Spleen (tissue), 11 donors: Measurements from ENCODE around the gene EPM2A. TPM values are rescaled to one million over a fixed set of nuclear protein-coding genes. Genes with fewer than 3 reads are reported as not detected.
"Not testable (repeated sequence)": the region's sequence is repeated elsewhere in the genome, so short reads cannot be mapped to it uniquely, and the experiment has no call there.

Experiments
- DNase-seq: peaks from one replicate; pipeline ENCODE4 v3.0.0-alpha.2; 2020
- H3K27ac ChIP-seq, 8 donors: fragments of 200-600 bp; sonication (generic) in 7 of 8; 1 replicate in 4 of 8; 2 replicates in 4 of 8; pipeline versions ENCODE4 v1.5.0 to v1.8.0; 2016 to 2021; ENCODE audit warnings: inconsistent platforms in 4 of 8, mild to moderate bottlenecking in 4 of 8, moderate library complexity in 1 of 8
- H3K27me3 ChIP-seq, 7 donors: fragments of 200-600 bp; sonication (generic) in 6 of 7; replicated peaks in 1 of 7; 1 replicate in 4 of 7; 2 replicates in 3 of 7; pipeline versions ENCODE4 v1.5.0 to v1.8.0; 2016 to 2021; ENCODE audit warnings: inconsistent platforms in 3 of 7, mild to moderate bottlenecking in 1 of 7
- H3K36me3 ChIP-seq, 6 donors: fragments of 200-600 bp; sonication (generic) in 5 of 6; 1 replicate in 4 of 6; 2 replicates in 2 of 6; pipeline versions ENCODE4 v1.5.0 to v1.8.0; 2016 to 2021; ENCODE audit warnings: inconsistent platforms in 2 of 6
- H3K4me1 ChIP-seq, 6 donors: fragments of 200-600 bp; sonication (generic) in 5 of 6; 1 replicate in 3 of 6; 2 replicates in 3 of 6; pipeline versions ENCODE4 v1.5.0 to v1.8.0; 2016 to 2021; ENCODE audit warnings: inconsistent platforms in 3 of 6
- H3K4me3 ChIP-seq, 8 donors: fragments of 200-600 bp; sonication (generic) in 7 of 8; 1 replicate in 4 of 8; 2 replicates in 4 of 8; pipeline versions ENCODE4 v1.5.0 to v1.8.0; 2016 to 2021; ENCODE audit warnings: inconsistent platforms in 4 of 8, mild to moderate bottlenecking in 4 of 8, moderate library complexity in 2 of 8
- H3K9me3 ChIP-seq, 8 donors: fragments of 200-600 bp; sonication (generic) in 7 of 8; 1 replicate in 4 of 8; 2 replicates in 4 of 8; pipeline versions ENCODE4 v1.5.0 to v1.8.0; 2016 to 2021; ENCODE audit warnings: inconsistent platforms in 4 of 8
- CTCF ChIP-seq, 11 experiments: fragments of 200-600 bp in 7 of 11; fragments of 450-650 bp in 4 of 11; sonication (generic) in 4 of 11; IDR thresholded peaks in 8 of 11; conservative IDR thresholded peaks in 3 of 11; 1 replicate in 7 of 11; 2 replicates in 4 of 11; pipeline versions ENCODE4 v1.4.0 to v1.8.0; 2016 to 2021; ENCODE audit warnings: antibody characterized with exemption in 11 of 11, inconsistent platforms in 4 of 11, mild to moderate bottlenecking in 1 of 11
- POLR2A ChIP-seq, 3 donors: fragments of 450-650 bp; IDR thresholded peaks; one replicate each; pipeline ENCODE4 v1.5.1; 2017; ENCODE audit warnings: antibody characterized with exemption in 3 of 3, mild to moderate bottlenecking in 1 of 3
- POLR2AphosphoS5 ChIP-seq, 3 donors: sonication (generic); formaldehyde crosslinking; IDR thresholded peaks; one replicate each; pipeline ENCODE4 v1.5.1; 2017; ENCODE audit warnings: antibody characterized with exemption in 3 of 3
- WGBS, 5 donors: extraction: QIAGEN DNeasy Blood & Tissue Kit in 3 of 5; methylation state at CpG; one replicate each; pipeline versions ENCODE4 v1.1.5 to v1.1.7; 2013 to 2018; 5-methylcytosine and 5-hydroxymethylcytosine counted together
- intact Hi-C: fragments of 100-400 bp; cut with DNase I; formaldehyde crosslinking; loops from one replicate; pipeline ENCODE4 v1.15.0; 2023; ENCODE audit warnings: low total_unique reads
- polyA plus RNA-seq, 3 donors: library from polyadenylated mRNA; stranded (reverse); fragments of 200-250 nt; gene quantifications; one replicate each; pipeline ENCODE4 v1.2.1, GENCODE V29; 2013
- total RNA-seq, 7 donors: library from RNA; depleted of rRNA in 3 of 7; stranded (reverse); fragments of >200 nt in 3 of 7; fragmentation: NEBNext Ultra II Directional in 4 of 7; extraction: Animal tissue kit (Norgen Biotek cat#: 25700) in 4 of 7; gene quantifications; one replicate each; pipeline versions ENCODE4 v1.1.0 to v1.2.1, GENCODE V29; 2016 to 2021
- donor health status: healthy with polysubstance abuse.
- donor health status: DM: no; HTN: no; CAD: no; lungs with moderate emphysema.
- donor health status: DM: no; HTN: no; CAD: no.
- donor health status: Bipolar disorder and iron deficiency.
- donor health status: healthy.
- donor health status: DM: no; HTN: no; CAD: no.
- donor health status: DM: yes; HTN: yes; CAD: no.

EPM2A gene
- total and polyA plus RNA-seq, 10 donors: 4.3 to 15.5 (median 8.9) TPM

GRCh38 chr6:145699462-145699861 lies 35.9 kb downstream of the EPM2A start:
- TF ChIP-seq CTCF (IDR thresholded peaks at IDR 0.05 in 8 of 11, conservative IDR thresholded peaks at IDR 0.05 in 3 of 11) (no peak), POLR2A (IDR thresholded peaks at IDR 0.05) (no peak), POLR2AphosphoS5 (IDR thresholded peaks at IDR 0.05) (no peak)
- intact Hi-C loops: no loop called here

GRCh38 chr6:145697401-145697800 lies 37.9 kb downstream of the EPM2A start:
- H3K27me3 ChIP-seq, H3K27ac ChIP-seq, H3K4me3 ChIP-seq, intact Hi-C loops, H3K4me1 ChIP-seq, H3K36me3 ChIP-seq, DNase-seq: not testable (repeated sequence)
- 92 to 98% (median 94%) methylated on average over 11 to 12 of the region's 12 CpGs for WGBS, 5 donors
- H3K9me3 ChIP-seq: peaks cover 0 to 23% (median 21%) of the 10 kb centered on the region in 8 donors

More at GRCh38 chr6:145699462-145699861, 35.9 kb downstream of the EPM2A start:
- H3K36me3 ChIP-seq: no peaks in the 10 kb centered on the region
- H3K4me3 ChIP-seq: no peak overlapping the region
- no peak overlapping the region for H3K27ac ChIP-seq
- no peaks in the 10 kb centered on the region for H3K27me3 ChIP-seq
- no peak for DNase-seq
- peaks cover 0 to 4% (median 0%) of the 10 kb centered on the region in 6 donors for H3K4me1 ChIP-seq
- peaks cover 0 to 16% (median 15%) of the 10 kb centered on the region in 8 donors for H3K9me3 ChIP-seq

GRCh38 chr6:145694083-145694737 lies 41.1 kb downstream of the EPM2A start:
- Histone ChIP-seq H3K9me3 (peaks cover 0 to 24% (median 22%) of the 10 kb centered on the region in 8 donors), H3K4me1 (no peaks in the 10 kb centered on the region), H3K4me3 (no peak overlapping the region), H3K27me3 (no peaks in the 10 kb centered on the region), H3K36me3 (no peaks in the 10 kb centered on the region), H3K27ac (no peak overlapping the region)
- no peak for DNase-seq
- TF ChIP-seq POLR2AphosphoS5 (IDR thresholded peaks at IDR 0.05) (no peak), CTCF (IDR thresholded peaks at IDR 0.05 in 8 of 11, conservative IDR thresholded peaks at IDR 0.05 in 3 of 11) (no peak), POLR2A (IDR thresholded peaks at IDR 0.05) (no peak)
- WGBS, 5 donors: 89 to 93% (median 92%) methylated on average over 4 of the region's 4 CpGs
- intact Hi-C loops: no loop called here

GRCh38 chr6:145690969-145691368 lies 44.4 kb downstream of the EPM2A start:
- H3K4me1 ChIP-seq: no peaks in the 10 kb centered on the region
- H3K4me3 ChIP-seq: no peak overlapping the region
- no peak overlapping the region for H3K27ac ChIP-seq
- intact Hi-C loops: no loop called here
- peaks cover 0 to 2% (median 0%) of the 10 kb centered on the region in 6 donors for H3K36me3 ChIP-seq
- H3K9me3 ChIP-seq: peaks cover 0 to 9% (median 8%) of the 10 kb centered on the region in 8 donors
- WGBS, 5 donors: 93 to 99% (median 97%) methylated on average over 2 of the region's 2 CpGs
- no peak for DNase-seq
- H3K27me3 ChIP-seq: no peaks in the 10 kb centered on the region
- no peak for TF ChIP-seq CTCF (IDR thresholded peaks at IDR 0.05 in 8 of 11, conservative IDR thresholded peaks at IDR 0.05 in 3 of 11)
- TF ChIP-seq POLR2AphosphoS5 (IDR thresholded peaks at IDR 0.05): no peak
- TF ChIP-seq POLR2A (IDR thresholded peaks at IDR 0.05): no peak
